GM12878 (cell line): Measurements from ENCODE around the gene NAB1. TPM values are rescaled to one million over a fixed set of nuclear protein-coding genes. Genes with fewer than 3 reads are reported as not detected.

Experiments
- ATAC-seq: fragments of 200-7000 bp; cut with Tn5 transposase; 3 replicates; pipeline ENCODE4 v1.9.1; 2020; ENCODE audit warnings: mild to moderate bottlenecking, moderate library complexity
- BruUV-seq: library from RNA; stranded (reverse); fragments of 400-500 nt; replicated peaks from 2 replicates; lab custom pipeline; 2021; lab: Mats Ljungman, UMichigan
- CTCF ChIA-PET: fragments of 300-600 bp; sonication (Branson Sonifier 250); formaldehyde crosslinking; extraction: SDS; loops from one replicate; lab custom pipeline; 2021; ENCODE audit warnings: inconsistent platforms; lab: Yijun Ruan, JAX
- POLR2A ChIA-PET: fragments of 350-600 bp; formaldehyde crosslinking; extraction: SDS; loops from one replicate; lab custom pipeline; 2021; ENCODE audit warnings: inconsistent platforms; lab: Charles Lee
- RAD21 ChIA-PET: fragments of 300-600 bp; sonication (Branson Sonifier 250); formaldehyde crosslinking; loops from one replicate; lab custom pipeline; 2023; ENCODE audit warnings: antibody characterized with exemption; ENCODE audit not compliant: unreplicated experiment; lab: Charles Lee
- SMC1A ChIA-PET: fragments of 300-600 bp; sonication (Branson Sonifier 250); formaldehyde crosslinking; loops from one replicate; lab custom pipeline; 2023; ENCODE audit not compliant: unreplicated experiment, uncharacterized antibody; lab: Charles Lee
- DNase-seq: peaks from one replicate; pipeline ENCODE4 v3.0.0-alpha.2; 2011; ENCODE audit warnings: low read depth, low spot score
- FAIRE-seq: peaks from 3 replicates; lab custom pipeline; 2011; peaks lifted over from hg19 to GRCh38; lab: Jason Lieb, UNC
- H2AFZ ChIP-seq: 2 replicates; pipeline ENCODE4 v1.6.0; 2011; ENCODE audit warnings: low read depth, low read length, control low read depth; ENCODE audit not compliant: control insufficient read depth
- H3K27ac ChIP-seq: 2 replicates; pipeline ENCODE4 v1.5.1; 2011; ENCODE audit warnings: control low read depth; ENCODE audit not compliant: control insufficient read depth, insufficient read depth
- H3K27me3 ChIP-seq, 2 experiments: replicated peaks in 1 of 2; 2 replicates each; pipeline versions ENCODE4 v1.6.0 to v1.6.1; 2011; ENCODE audit warnings: low read length in 1 of 2; ENCODE audit not compliant: control insufficient read depth in 2 of 2, insufficient read depth in 2 of 2
- H3K36me3 ChIP-seq, 2 experiments: 2 replicates each; pipeline ENCODE4 v1.5.1; 2011; ENCODE audit warnings: low read length in 1 of 2; ENCODE audit not compliant: control insufficient read depth in 2 of 2, insufficient read depth in 2 of 2
- H3K4me1 ChIP-seq: 2 replicates; pipeline ENCODE4 v1.6.1; 2011; ENCODE audit warnings: mild to moderate bottlenecking, low read length, moderate library complexity, mixed read lengths; ENCODE audit not compliant: control insufficient read depth, insufficient read depth
- H3K4me2 ChIP-seq: 2 replicates; pipeline ENCODE4 v1.6.0; 2011; ENCODE audit warnings: control low read depth; ENCODE audit not compliant: control insufficient read depth, insufficient read depth
- H3K4me3 ChIP-seq: fragments of 200-600 bp; sonication (generic); 2 replicates; pipeline ENCODE4 v1.5.1; 2016
- H3K79me2 ChIP-seq: 2 replicates; pipeline ENCODE4 v1.6.0; 2011; ENCODE audit warnings: low read length; ENCODE audit not compliant: control insufficient read depth, insufficient read depth
- H3K9ac ChIP-seq: 2 replicates; pipeline ENCODE4 v1.8.0; 2011; ENCODE audit warnings: low read length, control low read depth, mixed read lengths; ENCODE audit not compliant: control insufficient read depth, insufficient read depth
- H3K9me3 ChIP-seq: replicated peaks from 3 replicates; pipeline ENCODE4 v1.5.1; 2011; ENCODE audit warnings: mild to moderate bottlenecking, low read length; ENCODE audit not compliant: control insufficient read depth, insufficient read depth
- H4K20me1 ChIP-seq: 2 replicates; pipeline ENCODE4 v1.6.0; 2011; ENCODE audit not compliant: control insufficient read depth, insufficient read depth
- ATF2 ChIP-seq: IDR thresholded peaks from 2 replicates; pipeline ENCODE4 v1.6.1; 2012; ENCODE audit warnings: low read length, inconsistent platforms
- BMI1 ChIP-seq: fragments of 450-650 bp; IDR thresholded peaks from 2 replicates; pipeline ENCODE4 v1.6.1; 2016; ENCODE audit warnings: mild to moderate bottlenecking, moderate library complexity, borderline replicate concordance
- IRF4 ChIP-seq: IDR thresholded peaks from 2 replicates; pipeline ENCODE4 v1.6.1; 2011; ENCODE audit warnings: low read depth, low read length
- JUNB ChIP-seq: IDR thresholded peaks from 2 replicates; pipeline ENCODE4 v1.6.1; 2016; ENCODE audit warnings: antibody characterized with exemption, mild to moderate bottlenecking
- KLF5 ChIP-seq: fragments of 450-650 bp; IDR thresholded peaks from 2 replicates; pipeline ENCODE4 v1.6.1; 2014; ENCODE audit warnings: mild to moderate bottlenecking; ENCODE audit not compliant: partially characterized antibody
- MEF2A ChIP-seq: IDR thresholded peaks from 2 replicates; pipeline ENCODE4 v1.6.1; 2011; ENCODE audit warnings: low read depth, mild to moderate bottlenecking, low read length, moderate library complexity; ENCODE audit not compliant: insufficient read depth
- NFIC ChIP-seq: IDR thresholded peaks from 2 replicates; pipeline ENCODE4 v1.6.1; 2012; ENCODE audit warnings: low read depth, mild to moderate bottlenecking, inconsistent platforms, low read length, moderate library complexity
- RCOR1 ChIP-seq: conservative IDR thresholded peaks from 2 replicates; pipeline ENCODE4 v1.6.1; 2012; ENCODE audit warnings: low read depth, low read length, improper control_type of control experiment
- RUNX3 ChIP-seq: IDR thresholded peaks from 2 replicates; pipeline ENCODE4 v1.6.1; 2012; ENCODE audit warnings: low read length, inconsistent platforms
- SKIL ChIP-seq: fragments of 450-650 bp; IDR thresholded peaks from 2 replicates; pipeline ENCODE4 v1.6.1; 2017; ENCODE audit warnings: mild to moderate bottlenecking, low read depth, inconsistent platforms; ENCODE audit not compliant: poor library complexity, severe bottlenecking
- SUPT20H ChIP-seq: IDR thresholded peaks from 2 replicates; pipeline ENCODE4 v1.6.1; 2011; ENCODE audit warnings: low read depth, mild to moderate bottlenecking, low read length, moderate library complexity, borderline replicate concordance; ENCODE audit not compliant: control insufficient read depth
- ZBED1 ChIP-seq: IDR thresholded peaks from 2 replicates; pipeline ENCODE4 v1.6.1; 2016; ENCODE audit warnings: borderline replicate concordance
- WGBS: methylation state at CpG from one replicate; pipeline ENCODE4 v1.1.6; 2016; ENCODE audit warnings: low lambda C conversion rate; ENCODE audit not compliant: insufficient replicate concordance, insufficient coverage; ENCODE audit errors: missing lambda C conversion rate; 5-methylcytosine and 5-hydroxymethylcytosine counted together
- in situ Hi-C: fragments of 300-500 bp; cut with MboI; formaldehyde crosslinking; loops from 9 replicates; pipeline ENCODE4 v1.14.3; 2018; ENCODE audit warnings: mixed read lengths
- intact Hi-C: fragments of 100-400 bp; cut with micrococcal nuclease; formaldehyde crosslinking; loops from one replicate; pipeline ENCODE4 v1.14.2; 2022; ENCODE audit not compliant: unreplicated experiment
- polyA plus RNA-seq, 11 experiments: library from polyadenylated mRNA; depleted of rRNA in 4 of 11; unstranded in 6 of 11; stranded (reverse) in 5 of 11; fragments of >200 nt; fragmentation: Nextera tagmentation in 4 of 11; fragmentation: Illumina TruSeq in 1 of 11; extraction: Ambion mirVana in 4 of 11; extraction: Trizol in 1 of 11; gene quantifications; 1 replicate in 1 of 11; 2 replicates in 10 of 11; pipeline versions ENCODE4 v1.2.1 to v1.2.3, GENCODE V29; 2011 to 2016; ENCODE audit warnings: inconsistent platforms in 2 of 11, missing spikeins in 2 of 11, low read depth in 1 of 11
- total RNA-seq, 4 experiments: library from RNA; depleted of rRNA in 3 of 4; stranded (reverse); fragments of >200 nt in 3 of 4; fragmentation: Illumina TruSeq in 1 of 4; extraction: Trizol in 1 of 4; gene quantifications; 2 replicates each; pipeline versions ENCODE4 v1.2.1 to v1.2.3, GENCODE V29; 2013 to 2021
- TF ChIP-seq, protein P1 (sequence below): IDR thresholded peaks from 2 replicates; pipeline ENCODE4 v1.6.1; 2011; ENCODE audit warnings: mild to moderate bottlenecking, low read depth, low read length, moderate library complexity; ENCODE audit not compliant: insufficient replicate concordance

NAB1 gene
- total and polyA plus RNA-seq, 10 of the 15 experiments (the other 5 are each of a cell fraction or from before 2014, with no cell fraction given): 4.5 to 39.6 (median 23.0) TPM

DNA sequence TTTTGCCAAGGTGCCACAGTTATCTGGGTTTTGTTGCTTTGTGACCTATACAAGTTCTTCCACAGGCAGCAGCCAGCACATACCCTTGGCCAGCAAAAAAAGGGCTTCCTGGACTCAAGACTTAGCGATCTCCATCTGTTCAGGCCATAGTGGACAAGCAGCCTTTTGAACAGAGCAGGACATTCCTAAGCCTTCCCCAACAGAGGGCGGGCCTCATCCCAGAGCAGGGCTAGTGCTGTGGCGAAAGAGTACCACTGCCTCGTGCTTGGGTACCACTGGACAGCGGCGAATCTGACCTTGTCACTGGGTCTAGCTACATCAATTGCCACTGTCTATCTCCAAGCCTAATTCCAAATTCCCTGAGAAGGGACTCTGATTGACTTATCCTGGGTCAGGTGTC is 56.4 kb downstream of the NAB1 start (continued):
- TF ChIP-seq, protein P1, sequence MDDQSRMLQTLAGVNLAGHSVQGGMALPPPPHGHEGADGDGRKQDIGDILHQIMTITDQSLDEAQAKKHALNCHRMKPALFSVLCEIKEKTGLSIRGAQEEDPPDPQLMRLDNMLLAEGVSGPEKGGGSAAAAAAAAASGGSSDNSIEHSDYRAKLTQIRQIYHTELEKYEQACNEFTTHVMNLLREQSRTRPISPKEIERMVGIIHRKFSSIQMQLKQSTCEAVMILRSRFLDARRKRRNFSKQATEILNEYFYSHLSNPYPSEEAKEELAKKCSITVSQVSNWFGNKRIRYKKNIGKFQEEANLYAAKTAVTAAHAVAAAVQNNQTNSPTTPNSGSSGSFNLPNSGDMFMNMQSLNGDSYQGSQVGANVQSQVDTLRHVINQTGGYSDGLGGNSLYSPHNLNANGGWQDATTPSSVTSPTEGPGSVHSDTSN: no peak
- no peak for TF ChIP-seq SUPT20H
- no peak for TF ChIP-seq ZBED1
- no peak for TF ChIP-seq IRF4
- TF ChIP-seq RCOR1: no peak
- TF ChIP-seq KLF5: no peak
- TF ChIP-seq MEF2A: no peak
- TF ChIP-seq SKIL: no peak

DNA sequence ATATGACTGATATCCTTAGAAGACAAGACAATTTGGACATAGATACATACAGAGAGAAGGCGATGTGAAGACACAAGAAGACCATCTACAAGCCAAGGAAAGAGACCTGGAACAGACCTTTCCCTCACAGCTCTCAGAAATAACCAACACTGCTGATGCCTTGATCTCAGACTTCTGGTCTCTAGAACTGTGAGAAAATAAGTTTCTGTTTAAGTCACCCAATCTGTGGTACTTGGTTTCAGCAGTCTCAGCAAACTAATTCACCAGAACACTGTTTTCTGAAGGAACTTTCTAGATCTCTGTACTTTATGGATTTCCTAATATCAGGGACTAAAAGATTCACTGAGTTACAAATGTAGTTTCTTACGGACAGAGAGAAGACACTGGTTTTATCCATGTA is 58.8 kb downstream of the NAB1 start:
- FAIRE-seq: peak; percentile 66
- H3K9me3 ChIP-seq: no peaks in the 10 kb centered on the region; the same call in 1 of the 3 replicates
- H3K36me3 ChIP-seq: no peaks in the 10 kb centered on the region
- RAD21 ChIA-PET: interaction anchor here (0.7 to 3.1 kb wide), 4 partner anchors 11 to 48 kb away, joined by 3 to 20 read pairs (median 6); no protein-coding TSS in a partner anchor
- in situ Hi-C loops: no loop called here
- 92% methylated on average over 2 of the region's 2 CpGs for WGBS
- no peaks in the 10 kb centered on the region for H3K27me3 ChIP-seq
- intact Hi-C loops: no loop called here
- peak; percentile 66 for ATAC-seq
- no peaks in the 10 kb centered on the region for H4K20me1 ChIP-seq
- BruUV-seq: no TSS peak
- no peak overlapping the region for H3K27ac ChIP-seq
- peaks cover 30% of the 10 kb centered on the region for H3K4me1 ChIP-seq
- no peaks in the 10 kb centered on the region for H3K79me2 ChIP-seq
- no peak overlapping the region for H3K9ac ChIP-seq
- no peak for DNase-seq
- H3K4me3 ChIP-seq: no peak overlapping the region
- POLR2A ChIA-PET: interaction anchor here (1.6 to 2.5 kb wide), 3 partner anchors 11 to 15 kb away, joined by 5 to 11 read pairs (median 6); no protein-coding TSS in a partner anchor
- no peak overlapping the region for H3K4me2 ChIP-seq
- TF ChIP-seq NFIC: 0 out of 2 replicates have a peak, but pooled peaks have one; percentile 28
- TF ChIP-seq SKIL: peak; percentile 24
- peak; percentile 35; the same call in 1 of the 2 replicates for TF ChIP-seq RUNX3
- TF ChIP-seq JUNB: peak; percentile 53
- peak; percentile 22; the same call in 1 of the 2 replicates for TF ChIP-seq ATF2
- TF ChIP-seq BMI1: no peak
- TF ChIP-seq, all 136 proteins: peak for 5
- peak overlapping the region; percentile 12; the same call in 1 of the 2 replicates for H2AFZ ChIP-seq
- ChIA-PET CTCF (interaction anchor here (1.1 kb wide), 3 partner anchors 8 to 12 kb away, joined by 3 to 4 read pairs (median 3); no protein-coding TSS in a partner anchor), SMC1A (interaction anchor here (0.7 to 4.3 kb wide), 12 partner anchors 8 to 175 kb away, joined by 3 to 34 read pairs (median 6); no protein-coding TSS in a partner anchor)
